Aorta (tissue), 5 donors: ENCODE data around the gene CDK5R1. TPM values are rescaled to one million over a fixed set of nuclear protein-coding genes. Genes with fewer than 3 reads are reported as not detected.

Source experiments
- ATAC-seq: fragments of 200-7000 bp; cut with Tn5 transposase; one replicate; pipeline ENCODE4 v1.9.1; 2022; ENCODE audit warnings: moderate library complexity; ENCODE audit not compliant: low FRiP score
- DNase-seq, 2 donors: peaks; one replicate each; pipeline ENCODE4 v3.0.0-alpha.2; 2020
- H3K27ac ChIP-seq, 2 donors: one replicate each; pipeline ENCODE4 v1.5.1; 2013; ENCODE audit warnings: low read length in 2 of 2, mild to moderate bottlenecking in 2 of 2, moderate library complexity in 2 of 2, control low read depth in 1 of 2, inconsistent platforms in 1 of 2, low read depth in 1 of 2
- H3K27me3 ChIP-seq, 2 donors: one replicate each; pipeline ENCODE4 v1.6.1; 2013; ENCODE audit warnings: control low read depth in 1 of 2, low read length in 1 of 2, mild to moderate bottlenecking in 1 of 2, moderate library complexity in 1 of 2; ENCODE audit not compliant: insufficient read depth in 2 of 2, control insufficient read depth in 1 of 2
- H3K36me3 ChIP-seq, 2 donors: one replicate each; pipeline ENCODE4 v1.6.1; 2013; ENCODE audit warnings: control low read depth in 1 of 2, low read length in 1 of 2, mild to moderate bottlenecking in 1 of 2; ENCODE audit not compliant: insufficient read depth in 2 of 2, control insufficient read depth in 1 of 2
- H3K4me1 ChIP-seq, 2 donors: one replicate each; pipeline ENCODE4 v1.6.1; 2013; ENCODE audit warnings: low read length in 2 of 2, control low read depth in 1 of 2, mild to moderate bottlenecking in 1 of 2, moderate library complexity in 1 of 2; ENCODE audit not compliant: insufficient read depth in 2 of 2, control insufficient read depth in 1 of 2
- H3K4me3 ChIP-seq, 2 donors: one replicate each; pipeline ENCODE4 v1.5.1; 2013; ENCODE audit warnings: low read length in 2 of 2, control low read depth in 1 of 2, mild to moderate bottlenecking in 1 of 2
- H3K9me3 ChIP-seq: one replicate; pipeline ENCODE4 v1.6.1; 2013; ENCODE audit warnings: mild to moderate bottlenecking, low read length; ENCODE audit not compliant: control insufficient read depth
- WGBS, 2 donors: extraction: QIAGEN DNeasy Blood & Tissue Kit; methylation state at CpG; one replicate each; pipeline ENCODE4 v1.1.7; 2013; 5-methylcytosine and 5-hydroxymethylcytosine counted together
- intact Hi-C, 2 donors: fragments of 100-400 bp; cut with DNase I; formaldehyde crosslinking; loops; one replicate each; pipeline versions ENCODE4 v1.14.2 to v1.15.0; 2022
- polyA plus RNA-seq, 2 donors: library from polyadenylated mRNA; stranded (reverse); fragments of 200-250 nt; gene quantifications; one replicate each; pipeline ENCODE4 v1.2.3, GENCODE V29; 2013
- total RNA-seq, 2 donors: library from RNA; stranded (reverse); fragmentation: NEBNext Ultra II Directional; extraction: Animal tissue kit (Norgen Biotek cat#: 25700); gene quantifications; one replicate each; pipeline ENCODE4 v1.2.1, GENCODE V29; 2021
- donor health status: healthy with polysubstance abuse.
- donor health status: Bipolar disorder and iron deficiency.
- donor health status: DM: no; HTN: no; CAD: no.
- donor health status: DM: no; HTN: no; CAD: no.
- donor health status: DM: yes; HTN: yes; CAD: no.

Gene CDK5R1
- total and polyA plus RNA-seq, 4 donors = under 0.01 to 1.0 (median 0.67) TPM

DNA sequence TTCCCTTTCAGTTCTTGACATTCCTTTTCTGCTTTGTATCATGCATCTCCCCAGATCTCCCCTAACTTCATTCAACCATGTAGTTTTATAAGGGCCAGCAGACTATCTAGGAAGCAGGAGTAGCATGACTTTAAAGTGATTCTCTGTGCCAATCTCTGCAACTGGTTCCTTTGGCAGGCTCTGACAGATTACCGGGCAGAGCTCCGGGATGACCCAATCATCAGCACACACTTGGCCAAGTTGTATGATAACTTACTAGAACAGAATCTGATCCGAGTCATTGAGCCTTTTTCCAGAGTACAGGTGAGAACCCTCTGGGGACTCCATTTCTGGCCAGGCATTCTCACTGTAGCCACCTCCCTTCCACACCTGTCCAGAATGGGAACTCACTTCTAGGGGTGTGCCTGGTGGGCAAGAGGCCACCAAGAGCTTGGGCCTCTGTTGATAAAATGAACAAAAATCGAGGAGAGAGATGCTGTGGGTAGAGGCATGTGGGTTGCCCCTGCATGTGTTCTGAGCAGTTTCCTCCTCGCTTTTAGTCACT lies 7.6 kb upstream of the CDK5R1 start:
- WGBS, 2 donors = 63 to 67% methylated on average over 5 of the region's 5 CpGs
- Histone ChIP-seq H3K4me1 (no peaks in the 10 kb centered on the region), H3K27ac (no peak overlapping the region), H3K36me3 (peaks cover 10 to 20% of the 10 kb centered on the region in 2 donors), H3K27me3 (no peaks in the 10 kb centered on the region), H3K9me3 (no peaks in the 10 kb centered on the region), H3K4me3 (no peak overlapping the region)
- intact Hi-C loops = no loop called here
- DNase-seq = no peak
- ATAC-seq = no peak

DNA sequence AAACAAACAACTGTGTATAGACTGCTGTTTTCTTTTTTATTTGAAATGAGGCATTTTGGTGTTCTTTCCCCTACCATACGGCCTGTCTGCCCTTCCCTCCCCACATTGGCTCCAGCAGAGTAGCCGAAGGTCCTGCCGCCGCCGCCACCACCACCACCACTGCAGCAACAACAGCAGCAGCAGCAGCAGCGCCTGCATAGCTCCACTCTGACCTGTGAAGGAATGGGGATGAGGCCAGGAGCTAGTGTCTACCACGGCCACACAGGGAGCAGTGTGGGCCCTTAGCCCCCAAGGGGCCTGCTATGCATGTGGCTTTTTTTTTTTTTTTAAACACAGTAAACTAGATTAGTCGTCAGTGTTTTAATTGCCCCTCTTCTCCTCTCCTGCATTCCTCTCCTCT lies 5.6 kb upstream of the CDK5R1 start:
- intact Hi-C loops = loop anchor here (5.0 to 10.0 kb wide), 4 partner anchors 271 to 514 kb away; partner anchors contain the start of gene SPACA3 (in 1 of the 2)

DNA sequence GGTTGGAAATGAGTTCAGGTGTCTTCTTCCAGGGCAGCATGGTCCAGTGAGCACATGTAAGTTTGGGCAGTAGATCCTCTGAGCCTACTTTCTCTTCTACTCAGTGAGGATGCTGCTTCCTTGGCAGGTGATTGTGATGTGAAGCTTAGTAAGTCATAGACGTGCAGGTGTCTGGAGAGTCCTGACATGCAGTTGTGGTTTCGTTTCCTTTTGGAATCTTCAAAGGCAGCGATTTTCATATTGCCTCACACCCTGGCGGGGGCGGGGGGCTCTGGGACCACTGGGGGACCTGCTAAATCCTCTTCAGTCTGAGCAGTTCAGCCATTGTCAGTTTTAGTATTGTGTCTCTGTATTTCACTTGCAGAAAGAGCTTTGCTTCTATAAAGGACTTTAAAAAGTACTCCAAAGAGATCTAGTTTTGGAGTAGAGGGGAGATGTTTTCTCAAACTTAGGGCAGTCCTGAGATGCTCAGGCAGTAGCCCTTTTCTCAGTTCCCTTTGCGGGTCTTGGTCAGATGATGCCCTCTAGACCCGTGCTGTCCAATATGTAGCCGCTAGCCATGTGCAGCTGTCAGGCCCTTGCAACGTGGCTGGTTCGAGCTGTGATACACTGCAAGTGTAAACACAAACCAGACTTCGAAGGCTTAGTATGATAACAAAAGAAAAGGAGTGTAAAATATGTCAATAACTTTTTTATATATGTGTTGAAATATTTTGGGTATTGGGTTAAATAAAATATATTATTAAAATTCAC lies 4.0 kb upstream of the CDK5R1 start:
- DNase-seq (no peak), ATAC-seq (no peak)
- intact Hi-C loops = loop anchor here (5.0 to 10.0 kb wide), 4 partner anchors 270 to 512 kb away; partner anchors contain the start of gene SPACA3 (in 1 of the 2)
- Histone ChIP-seq H3K36me3 (peaks cover 4 to 15% of the 10 kb centered on the region in 2 donors), H3K9me3 (no peaks in the 10 kb centered on the region), H3K4me3 (no peak overlapping the region), H3K27me3 (no peaks in the 10 kb centered on the region), H3K4me1 (no peaks in the 10 kb centered on the region), H3K27ac (no peak overlapping the region)
- whole genome bisulfite sequencing, 2 donors = 71 to 73% methylated on average over 11 of the region's 11 CpGs

More for the DNA sequence above, 5.6 kb upstream of the CDK5R1 start:
- ATAC-seq (no peak), DNase-seq (no peak)
- Histone ChIP-seq H3K36me3 (peaks cover 7 to 18% of the 10 kb centered on the region in 2 donors), H3K4me1 (no peaks in the 10 kb centered on the region), H3K9me3 (no peaks in the 10 kb centered on the region), H3K4me3 (no peak overlapping the region), H3K27me3 (no peaks in the 10 kb centered on the region), H3K27ac (no peak overlapping the region)
- 81 to 82% methylated on average over 8 of the region's 8 CpGs for whole genome bisulfite sequencing, 2 donors

DNA sequence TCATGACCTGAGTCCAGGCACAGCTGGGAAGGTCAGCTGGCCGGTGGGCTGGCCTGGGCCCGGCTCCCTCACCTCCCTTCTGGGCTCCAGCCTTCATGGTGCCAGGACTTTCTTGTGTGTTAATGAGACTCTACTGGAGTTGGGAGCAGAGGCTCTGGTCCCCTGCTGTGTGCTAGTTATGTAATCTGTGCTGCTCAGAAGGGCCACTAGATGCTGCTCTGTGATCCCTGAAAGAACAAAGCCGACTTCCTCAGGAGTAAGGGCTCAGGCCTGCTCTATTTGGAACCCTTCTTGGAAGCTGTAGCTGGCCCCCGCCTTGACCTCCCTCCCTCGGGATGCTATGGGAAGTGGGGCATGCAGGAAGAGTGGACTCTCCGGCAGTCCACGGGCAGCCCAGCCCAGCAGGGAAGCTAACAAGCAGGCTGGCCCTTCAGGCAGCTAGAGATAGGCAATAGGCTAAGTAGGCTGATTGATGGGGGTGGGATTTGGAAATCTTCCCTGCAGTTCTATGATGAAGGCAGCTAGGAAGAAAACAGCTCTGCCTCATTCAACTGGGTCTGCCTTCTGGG lies 3.3 kb upstream of the CDK5R1 start:
- ATAC-seq = peak; percentile 83
- WGBS, 2 donors = 3 to 8% methylated on average over 7 of the region's 7 CpGs

DNA sequence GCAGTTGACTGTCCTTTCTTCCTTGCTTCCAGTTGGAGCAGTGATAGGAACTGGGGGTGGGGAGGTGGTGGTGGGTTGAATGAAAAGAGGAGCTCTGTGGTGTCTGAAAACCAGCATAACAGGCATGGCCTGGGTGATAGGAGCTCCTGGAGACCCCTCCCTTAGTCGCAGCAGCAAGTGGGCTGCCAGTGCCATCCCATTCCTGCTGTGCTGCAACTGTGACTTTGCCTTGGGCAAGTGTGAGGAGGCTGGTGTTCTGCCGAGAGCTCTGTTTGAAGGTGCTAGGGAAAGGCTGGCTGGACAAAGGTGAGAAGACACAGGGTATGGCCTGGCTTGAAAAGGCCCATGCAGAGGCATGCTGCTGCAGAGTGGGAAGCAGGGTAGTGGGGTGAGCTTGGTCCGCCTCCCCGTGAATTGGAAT lies 2.7 kb upstream of the CDK5R1 start:
- ATAC-seq = no peak
- no peak overlapping the region for H3K4me3 ChIP-seq
- intact Hi-C loops = loop anchor here (5.0 to 10.0 kb wide), 4 partner anchors 268 to 511 kb away; partner anchors contain the start of gene SPACA3 (in 1 of the 2)
- peak overlapping the region in 1 of 2 donors; percentile 22 for H3K27ac ChIP-seq
- H3K9me3 ChIP-seq = no peaks in the 10 kb centered on the region
- H3K4me1 ChIP-seq = no peaks in the 10 kb centered on the region
- H3K27me3 ChIP-seq = no peaks in the 10 kb centered on the region
- no peak for DNase-seq
- peaks cover 4 to 9% of the 10 kb centered on the region in 2 donors for H3K36me3 ChIP-seq
- WGBS, 2 donors = 71 to 77% methylated on average over 4 of the region's 4 CpGs

More for the DNA sequence above, 3.3 kb upstream of the CDK5R1 start:
- Histone ChIP-seq H3K4me3 (no peak overlapping the region), H3K27ac (peak overlapping the region in 1 of 2 donors; percentile 56), H3K27me3 (no peaks in the 10 kb centered on the region), H3K36me3 (peaks cover 4 to 12% of the 10 kb centered on the region in 2 donors), H3K9me3 (no peaks in the 10 kb centered on the region), H3K4me1 (no peaks in the 10 kb centered on the region)
- intact Hi-C loops = loop anchor here (5.0 to 10.0 kb wide), 4 partner anchors 269 to 511 kb away; partner anchors contain the start of gene SPACA3 (in 1 of the 2)
- peak; percentile 86 to 87 for DNase-seq

DNA sequence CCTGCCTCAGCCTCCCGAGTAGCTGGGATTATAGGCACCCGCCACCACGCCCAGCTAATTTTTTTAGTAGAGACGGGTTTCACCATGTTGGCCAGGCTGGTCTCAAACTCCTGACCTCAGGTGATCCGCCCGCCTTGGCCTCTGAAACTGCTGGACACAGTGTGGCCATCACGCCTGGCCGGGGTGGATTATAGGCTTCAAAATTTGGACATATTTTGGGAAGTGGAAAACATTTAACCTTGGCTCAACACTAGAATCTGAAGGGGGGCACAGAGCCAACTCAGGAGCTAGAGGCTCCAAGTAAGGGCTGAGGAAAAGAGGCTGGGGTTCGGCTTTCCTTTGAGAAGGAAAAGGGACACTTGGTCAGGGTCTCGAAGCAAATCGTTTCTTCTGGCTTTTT lies 2.2 kb upstream of the CDK5R1 start:
- Histone ChIP-seq H3K36me3 (peaks cover 4 to 5% of the 10 kb centered on the region in 2 donors), H3K27me3 (no peaks in the 10 kb centered on the region), H3K4me3 (no peak overlapping the region), H3K9me3 (no peaks in the 10 kb centered on the region), H3K27ac (no peak overlapping the region), H3K4me1 (no peaks in the 10 kb centered on the region)
- DNase-seq = no peak
- intact Hi-C loops = loop anchor here (5.0 to 10.0 kb wide), 5 partner anchors 173 to 510 kb away; partner anchors contain the start of gene SPACA3 (in 1 of the 2)
- 52 to 53% methylated on average over 11 of the region's 11 CpGs for WGBS, 2 donors
- ATAC-seq = no peak

DNA sequence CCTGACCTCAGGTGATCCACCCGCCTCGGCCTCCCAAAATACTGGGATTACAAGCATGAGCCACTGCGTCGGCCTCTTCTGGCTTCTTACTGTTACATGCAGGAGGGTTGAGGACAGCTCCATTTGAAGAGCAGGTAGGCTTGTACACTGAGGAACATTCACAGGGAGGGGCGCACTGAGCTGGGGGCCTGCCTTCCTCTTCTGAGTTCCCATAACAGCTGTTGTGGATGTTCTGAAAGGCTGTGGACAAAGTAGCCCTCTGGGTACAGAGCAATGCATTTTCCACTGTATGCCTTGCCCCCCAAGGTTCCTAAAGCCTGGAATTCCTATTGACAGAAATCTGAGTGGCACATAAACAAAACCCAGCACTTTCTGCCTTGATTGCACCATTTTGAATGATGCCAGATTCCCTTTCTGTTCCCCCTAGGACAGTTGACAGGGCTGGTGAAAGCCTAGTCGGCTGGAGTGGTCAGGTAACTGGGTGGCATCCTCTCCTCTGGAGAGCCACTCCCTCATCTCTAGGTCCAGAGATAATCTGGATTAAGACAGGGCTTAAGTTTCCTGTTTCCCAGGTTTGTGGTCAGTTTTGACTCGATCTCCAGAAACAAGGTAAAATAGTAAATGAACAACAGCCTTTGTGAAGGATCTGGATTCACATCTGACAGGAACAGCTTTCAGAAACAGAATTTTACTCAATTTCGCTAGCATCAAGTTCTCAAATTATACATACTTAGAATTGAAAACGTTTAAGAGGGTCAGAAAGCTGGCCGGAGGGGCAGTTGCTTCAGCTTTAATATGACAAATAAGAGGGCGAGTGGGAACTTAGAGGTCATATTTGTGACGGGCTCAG lies 1.3 kb upstream of the CDK5R1 start:
- Histone ChIP-seq H3K4me3 (no peak overlapping the region), H3K4me1 (no peaks in the 10 kb centered on the region), H3K27ac (no peak overlapping the region), H3K36me3 (peaks cover 0 to 4% of the 10 kb centered on the region in 2 donors), H3K27me3 (no peaks in the 10 kb centered on the region), H3K9me3 (no peaks in the 10 kb centered on the region)
- ATAC-seq (no peak), DNase-seq (no peak)
- intact Hi-C loops = loop anchor here in 1 of 2 donors (5.0 to 10.0 kb wide), 3 partner anchors 172 to 509 kb away; partner anchors contain the start of gene SPACA3
- WGBS, 2 donors = 62 to 66% methylated on average over 12 of the region's 12 CpGs
